ENCODE results near the gene HELZ2.
"Not testable (repeated sequence)": the region's sequence is repeated elsewhere in the genome, so short reads cannot be mapped to it uniquely, and the experiment has no call there.

Gene HELZ2

DNA sequence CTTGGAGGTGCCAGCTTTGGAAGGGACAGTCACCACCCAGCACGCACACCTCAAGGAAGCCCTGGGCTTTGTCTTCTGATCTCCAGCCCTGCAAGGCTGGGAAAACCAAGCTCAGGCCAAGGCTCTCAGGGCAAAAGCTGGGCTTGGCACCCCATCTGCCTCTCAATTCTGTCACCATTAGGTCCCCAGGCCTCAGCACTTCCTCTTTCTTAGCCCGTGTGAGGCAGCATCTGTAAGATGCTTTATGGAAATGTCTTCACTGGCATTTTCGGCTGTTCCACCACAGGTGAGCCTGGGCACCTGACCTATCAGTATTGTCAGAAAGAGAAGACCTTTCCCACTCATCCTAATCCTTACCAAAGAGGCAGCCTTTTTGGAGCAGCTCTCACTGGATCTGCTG, 28.3 kb upstream of the HELZ2 start:
- TF ChIP-seq, protein P1, sequence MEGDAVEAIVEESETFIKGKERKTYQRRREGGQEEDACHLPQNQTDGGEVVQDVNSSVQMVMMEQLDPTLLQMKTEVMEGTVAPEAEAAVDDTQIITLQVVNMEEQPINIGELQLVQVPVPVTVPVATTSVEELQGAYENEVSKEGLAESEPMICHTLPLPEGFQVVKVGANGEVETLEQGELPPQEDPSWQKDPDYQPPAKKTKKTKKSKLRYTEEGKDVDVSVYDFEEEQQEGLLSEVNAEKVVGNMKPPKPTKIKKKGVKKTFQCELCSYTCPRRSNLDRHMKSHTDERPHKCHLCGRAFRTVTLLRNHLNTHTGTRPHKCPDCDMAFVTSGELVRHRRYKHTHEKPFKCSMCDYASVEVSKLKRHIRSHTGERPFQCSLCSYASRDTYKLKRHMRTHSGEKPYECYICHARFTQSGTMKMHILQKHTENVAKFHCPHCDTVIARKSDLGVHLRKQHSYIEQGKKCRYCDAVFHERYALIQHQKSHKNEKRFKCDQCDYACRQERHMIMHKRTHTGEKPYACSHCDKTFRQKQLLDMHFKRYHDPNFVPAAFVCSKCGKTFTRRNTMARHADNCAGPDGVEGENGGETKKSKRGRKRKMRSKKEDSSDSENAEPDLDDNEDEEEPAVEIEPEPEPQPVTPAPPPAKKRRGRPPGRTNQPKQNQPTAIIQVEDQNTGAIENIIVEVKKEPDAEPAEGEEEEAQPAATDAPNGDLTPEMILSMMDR (IDR thresholded peaks at IDR 0.05) = no peak
- DNase-seq (ENCODE audit: low spot score) = no peak
- H3K27ac ChIP-seq = no peak overlapping the region
- no peak overlapping the region for H3K4me3 ChIP-seq

DNA sequence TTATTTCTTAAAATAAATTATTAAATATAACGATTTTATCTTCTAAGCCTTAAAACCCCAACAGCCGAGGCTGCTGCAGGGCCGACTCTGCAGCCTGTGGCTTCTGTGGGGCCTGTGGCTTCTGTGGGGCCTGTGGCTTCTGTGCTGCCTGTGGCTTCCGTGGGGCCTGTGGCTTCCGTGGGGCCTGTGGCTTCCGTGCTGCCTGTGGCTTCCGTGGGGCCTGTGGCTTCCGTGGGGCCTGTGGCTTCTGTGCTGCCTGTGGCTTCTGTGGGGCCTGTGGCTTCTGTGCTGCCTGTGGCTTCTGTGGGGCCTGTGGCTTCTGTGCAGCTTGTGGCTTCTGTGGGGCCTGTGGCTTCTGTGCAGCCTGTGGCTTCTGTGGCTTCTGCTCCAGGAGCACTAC, 27.6 kb upstream of the HELZ2 start:
- H3K4me3 ChIP-seq; DNase-seq (ENCODE audit: low spot score); H3K27ac ChIP-seq: not testable (repeated sequence)

DNA sequence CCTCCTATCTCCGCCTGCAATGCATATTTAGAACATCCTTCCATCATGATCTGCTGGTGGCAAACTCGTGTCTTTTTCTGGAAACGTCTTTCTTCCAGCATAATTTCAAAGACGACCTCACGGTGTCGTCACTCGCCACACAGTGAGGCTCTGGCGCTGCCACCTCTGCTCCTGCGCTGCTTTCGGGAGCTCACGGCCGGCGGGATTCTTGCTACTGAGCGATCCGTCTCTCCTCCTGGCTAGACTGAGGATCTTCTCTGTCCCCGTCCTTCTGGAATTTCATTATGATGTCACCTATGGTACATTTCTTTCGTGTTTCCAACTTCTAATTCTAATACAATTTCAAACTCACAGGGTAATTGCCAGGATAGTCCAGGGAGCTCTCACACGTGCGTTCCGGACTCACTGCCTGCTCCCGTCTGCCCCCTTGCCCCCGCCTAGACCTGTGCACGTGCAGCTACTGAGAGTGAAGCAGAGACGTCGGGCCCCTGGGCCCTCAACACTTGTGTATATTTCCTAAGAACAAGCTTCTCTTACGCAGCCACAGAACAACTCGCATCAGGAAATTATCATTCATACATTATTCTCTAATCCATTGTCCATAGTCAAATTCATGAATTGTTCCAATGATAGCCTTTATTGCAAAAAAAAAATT, 25.5 kb upstream of the HELZ2 start:
- DNase-seq (ENCODE audit: low spot score) = no peak
- Histone ChIP-seq H3K4me3 (no peak overlapping the region), H3K27ac (no peak overlapping the region)
- TF ChIP-seq, protein P1 (IDR thresholded peaks at IDR 0.05) = no peak

DNA sequence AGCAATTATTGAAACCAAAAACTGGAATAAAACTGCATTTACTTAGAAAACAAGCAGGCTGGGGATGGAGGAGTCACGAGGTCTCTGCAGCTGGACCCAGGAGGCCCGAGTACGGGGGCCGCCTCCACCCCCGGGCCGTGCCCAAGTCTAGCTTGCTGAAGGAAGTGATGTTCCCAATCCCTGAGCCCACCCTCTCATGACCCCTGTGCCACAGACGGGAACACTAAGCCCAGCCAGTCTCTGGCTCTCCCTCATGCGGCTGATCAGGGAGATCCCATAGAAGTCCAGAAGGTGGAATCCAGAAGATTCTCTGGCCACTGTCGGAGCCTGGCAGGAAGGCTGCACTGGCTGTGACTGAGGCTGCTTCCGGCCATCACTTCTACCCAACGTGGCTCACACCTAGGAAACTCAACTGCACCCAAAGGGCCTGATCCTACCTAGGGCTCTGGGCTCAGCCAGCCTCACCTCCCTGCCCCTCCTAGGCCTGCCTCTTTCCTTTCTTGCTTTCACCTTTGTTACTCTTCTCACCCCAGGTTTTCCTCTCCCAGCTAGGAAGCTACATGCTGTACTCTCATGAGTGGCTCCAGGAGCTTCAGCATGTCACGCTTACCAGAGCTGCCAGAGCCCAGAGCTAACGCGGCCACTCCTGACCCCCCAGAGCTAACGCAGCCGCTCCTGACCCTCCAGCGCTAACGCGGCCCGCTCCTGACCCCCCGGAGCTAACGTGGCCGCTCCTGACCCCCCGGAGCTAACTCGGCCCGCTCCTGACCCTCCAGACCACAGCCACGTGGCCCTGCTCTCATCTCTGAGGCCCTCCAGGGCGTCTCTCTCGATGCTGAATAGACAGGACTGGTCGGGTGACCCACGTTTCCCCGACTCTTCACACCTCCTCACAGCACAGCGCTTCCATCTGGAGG, 24.7 kb upstream of the HELZ2 start:
- TF ChIP-seq, protein P1 (IDR thresholded peaks at IDR 0.05) = no peak
- Histone ChIP-seq H3K27ac (no peak overlapping the region), H3K4me3 (no peak overlapping the region)
- DNase-seq (ENCODE audit: low spot score) = no peak

DNA sequence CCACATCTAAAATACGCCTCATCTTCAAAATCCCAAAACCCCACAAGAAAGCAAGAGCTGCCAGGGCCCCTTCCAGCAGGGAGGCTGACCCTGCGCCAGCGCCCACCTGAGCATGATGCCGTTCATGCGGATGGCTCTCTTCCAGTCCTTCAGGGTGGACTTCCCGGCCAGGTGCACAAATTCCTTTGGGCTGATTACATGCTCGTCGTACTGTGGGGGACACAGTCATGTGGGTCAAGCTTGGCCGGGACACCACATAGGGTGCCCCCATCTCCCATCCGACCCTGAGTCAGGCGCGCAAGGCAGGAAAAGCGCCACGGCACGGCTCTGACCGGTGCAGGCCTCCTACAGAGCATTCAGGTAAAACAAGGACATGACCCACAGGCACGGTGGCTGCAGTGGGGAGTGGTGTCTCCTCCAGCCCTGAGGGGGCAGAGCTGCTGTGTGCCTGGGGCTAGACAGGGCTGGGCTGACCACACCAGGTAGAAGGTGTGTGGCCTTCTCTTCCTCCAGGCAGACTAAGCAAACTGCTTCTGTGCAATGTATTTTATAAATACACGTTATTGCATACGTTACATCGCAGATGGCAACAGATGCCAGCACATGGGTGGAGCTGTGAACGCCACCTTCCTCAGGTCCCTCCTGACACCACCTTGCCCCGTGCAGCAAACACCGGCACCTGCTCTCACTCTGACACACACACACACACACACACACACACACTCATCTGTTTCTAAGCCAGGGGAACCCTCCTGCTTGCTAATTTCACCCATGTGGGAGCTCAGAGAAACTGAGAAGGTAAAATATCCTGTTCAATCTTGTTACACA, 23.8 kb upstream of the HELZ2 start:
- TF ChIP-seq, protein P1 (IDR thresholded peaks at IDR 0.05) = no peak
- Histone ChIP-seq H3K27ac (no peak overlapping the region), H3K4me3 (no peak overlapping the region)
- DNase-seq (ENCODE audit: low spot score) = no peak

DNA sequence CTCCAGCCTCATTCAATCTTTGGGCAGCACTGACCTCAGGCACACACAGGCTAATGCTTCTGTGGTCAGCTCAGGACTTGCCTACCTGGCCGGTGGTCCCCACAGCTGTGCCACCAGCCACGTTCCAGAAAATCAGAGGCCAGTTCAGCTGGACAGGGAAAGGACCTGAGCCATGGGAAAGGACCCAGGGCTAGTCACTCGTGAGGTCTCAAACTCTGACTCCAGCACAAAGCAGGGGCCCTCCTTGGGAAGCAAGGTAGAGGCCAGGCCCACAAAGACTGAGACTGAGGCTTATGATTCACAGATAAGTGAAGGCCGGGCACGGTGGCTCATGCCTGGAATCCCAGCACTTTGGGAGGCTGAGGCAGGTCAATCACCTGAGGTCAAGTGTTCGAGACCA, 22.4 kb upstream of the HELZ2 start:
- DNase-seq (ENCODE audit: low spot score) = no peak
- TF ChIP-seq, protein P1 (IDR thresholded peaks at IDR 0.05) = no peak
- Histone ChIP-seq H3K27ac (no peak overlapping the region), H3K4me3 (no peak overlapping the region)

All from coronary artery (tissue), 2 donors.